HG03378 (cell line): ENCODE data around the gene ITGA7.

Experiments
- ATAC-seq: cut with Tn5 transposase; IDR thresholded peaks from one replicate; pipeline ENCODE4 v1.9.1; 2021; ENCODE audit warnings: mild to moderate bottlenecking, moderate library complexity; ENCODE audit not compliant: unreplicated experiment

ITGA7 gene

DNA sequence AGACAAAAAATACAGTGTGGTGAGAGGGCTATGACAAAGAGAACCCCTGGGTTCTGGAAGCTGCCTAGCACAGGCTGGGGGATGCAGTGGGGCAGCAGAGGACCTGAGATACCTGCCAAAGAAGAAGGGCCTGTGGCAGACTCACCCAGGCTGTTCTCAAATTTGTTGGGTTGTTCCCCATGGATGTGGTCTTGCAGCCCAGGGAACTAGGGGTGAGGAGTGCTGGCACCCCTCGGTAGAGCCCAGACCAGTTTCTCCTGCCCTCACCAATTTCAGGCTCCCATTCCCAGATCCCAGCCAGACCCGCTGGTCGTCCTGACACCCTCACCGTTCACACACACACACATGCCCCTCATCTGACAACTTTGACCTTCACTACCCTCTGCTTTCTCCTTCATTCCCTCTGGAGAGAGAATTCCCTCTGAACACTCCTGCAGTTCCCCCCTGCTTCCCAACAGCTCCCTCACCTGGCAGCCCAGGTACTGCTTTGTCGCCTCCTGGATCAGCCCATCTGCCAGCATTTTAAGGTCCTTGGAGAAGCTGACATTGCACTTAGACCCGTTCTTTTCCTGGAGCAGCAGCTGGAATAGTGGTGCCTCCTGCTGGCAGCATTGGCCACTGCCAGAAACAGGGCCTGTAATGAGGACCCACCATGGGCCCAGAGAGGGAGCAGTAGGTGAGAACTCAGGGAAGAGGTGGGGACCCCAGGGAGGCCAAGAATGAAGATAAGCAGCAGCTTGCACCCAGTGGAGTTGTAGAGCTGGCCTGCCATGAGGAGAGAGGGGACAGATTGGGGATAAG, 29.3 kb upstream of the ITGA7 start:
- no peak for ATAC-seq

DNA sequence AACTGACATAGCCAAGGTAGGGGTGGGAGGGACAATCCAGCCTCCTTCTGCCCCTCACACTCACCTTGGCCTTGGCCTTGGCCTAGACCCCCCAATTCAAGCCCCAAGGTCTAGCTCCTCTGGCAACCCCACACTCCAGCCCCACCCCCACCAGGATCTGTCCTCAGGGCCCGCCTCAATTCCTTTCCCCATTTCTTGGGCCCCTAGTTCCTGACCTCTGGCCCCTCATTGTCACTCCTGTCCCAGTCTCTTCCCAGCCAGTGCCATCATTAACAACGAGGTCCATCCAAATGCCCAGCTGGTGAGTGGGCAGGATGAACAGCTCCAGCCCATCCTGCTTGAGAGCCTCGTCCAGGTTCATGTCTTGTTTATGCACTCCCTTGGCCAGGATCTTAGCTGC, 28.4 kb upstream of the ITGA7 start:
- no peak for ATAC-seq

DNA sequence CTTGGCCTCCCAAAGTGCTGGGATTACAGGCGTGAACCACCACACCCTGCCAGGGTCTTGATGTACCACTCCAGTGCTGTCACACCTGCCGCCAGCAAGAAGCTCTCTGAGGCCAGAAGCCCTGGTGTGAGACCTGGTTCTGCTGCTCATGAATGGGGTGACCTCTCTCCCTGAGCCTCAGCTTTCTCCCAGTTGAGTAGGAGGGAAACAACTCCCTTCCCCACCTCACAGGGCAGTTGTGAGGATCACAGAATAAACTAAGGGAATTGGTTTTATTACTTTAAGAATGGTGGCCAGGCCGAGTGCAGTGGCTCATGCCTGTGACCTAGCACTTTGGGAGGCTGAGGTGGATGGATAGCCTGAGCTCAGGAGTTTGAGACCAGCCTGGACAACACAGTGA, 26.9 kb upstream of the ITGA7 start:
- no peak for ATAC-seq

DNA sequence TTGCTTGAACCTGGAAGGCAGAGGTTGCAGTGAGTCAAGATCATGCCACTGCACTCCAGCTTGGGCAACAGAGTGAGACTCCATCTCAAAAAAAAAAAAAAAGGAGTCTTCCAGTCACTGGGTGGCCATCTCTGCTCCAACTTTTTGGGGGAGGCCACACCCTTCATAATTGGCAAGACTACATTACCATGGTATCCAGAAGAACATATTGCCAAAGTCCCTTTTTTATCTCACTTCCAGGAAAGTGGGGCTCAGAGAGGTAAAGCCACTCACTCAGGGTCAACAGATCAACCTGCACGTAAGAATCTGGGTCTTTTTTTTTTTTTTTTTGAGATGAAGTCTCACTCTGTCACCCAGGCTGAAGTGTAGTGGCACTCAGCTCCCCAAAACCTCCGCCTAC, 26.2 kb upstream of the ITGA7 start:
- no peak for ATAC-seq

DNA sequence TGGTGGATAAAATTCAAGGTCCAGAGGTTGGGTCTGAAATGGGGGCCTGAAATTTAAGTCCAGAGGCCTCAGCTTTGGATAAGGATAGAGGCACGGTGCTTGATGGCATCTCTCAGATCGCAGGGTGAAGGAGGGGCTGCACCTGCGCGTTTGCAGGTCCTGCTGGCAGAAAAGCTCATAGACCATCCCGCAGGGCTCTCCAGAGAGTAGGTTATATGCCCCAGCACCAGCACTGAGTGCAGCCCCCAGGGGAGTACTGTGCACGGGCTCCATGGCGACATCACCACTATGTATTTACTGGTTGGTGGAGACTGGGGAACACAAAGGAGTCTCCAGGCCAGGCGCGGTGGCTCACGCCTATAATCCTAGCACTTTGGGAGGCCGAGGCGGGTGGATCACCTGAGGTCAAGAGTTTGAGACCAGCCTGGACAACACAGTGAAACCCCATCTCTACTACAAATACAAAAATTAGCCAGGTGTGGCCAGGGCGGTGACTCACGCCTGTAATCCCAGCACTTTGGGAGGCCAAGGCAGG, 25.4 kb upstream of the ITGA7 start:
- ATAC-seq = no peak

DNA sequence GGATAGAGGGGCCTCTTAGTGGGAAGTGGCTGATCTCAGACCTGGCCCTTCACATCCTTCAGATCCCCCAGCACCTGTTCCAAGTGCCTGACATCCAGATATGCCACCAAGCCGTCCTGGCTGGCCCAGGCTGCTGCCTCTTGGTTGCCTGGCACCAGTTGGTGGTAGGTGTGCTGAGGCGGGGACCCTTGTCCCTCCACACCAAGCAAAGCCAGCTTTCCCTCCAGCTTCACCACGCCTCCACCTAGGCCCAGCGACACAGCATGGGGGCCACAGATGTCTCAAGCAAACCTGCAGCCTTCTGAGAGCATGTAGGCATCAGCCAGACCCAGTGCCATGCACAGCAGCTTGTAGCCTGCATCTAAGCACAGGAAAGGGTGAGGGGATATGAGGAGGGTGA, 24.6 kb upstream of the ITGA7 start:
- ATAC-seq = no peak

DNA sequence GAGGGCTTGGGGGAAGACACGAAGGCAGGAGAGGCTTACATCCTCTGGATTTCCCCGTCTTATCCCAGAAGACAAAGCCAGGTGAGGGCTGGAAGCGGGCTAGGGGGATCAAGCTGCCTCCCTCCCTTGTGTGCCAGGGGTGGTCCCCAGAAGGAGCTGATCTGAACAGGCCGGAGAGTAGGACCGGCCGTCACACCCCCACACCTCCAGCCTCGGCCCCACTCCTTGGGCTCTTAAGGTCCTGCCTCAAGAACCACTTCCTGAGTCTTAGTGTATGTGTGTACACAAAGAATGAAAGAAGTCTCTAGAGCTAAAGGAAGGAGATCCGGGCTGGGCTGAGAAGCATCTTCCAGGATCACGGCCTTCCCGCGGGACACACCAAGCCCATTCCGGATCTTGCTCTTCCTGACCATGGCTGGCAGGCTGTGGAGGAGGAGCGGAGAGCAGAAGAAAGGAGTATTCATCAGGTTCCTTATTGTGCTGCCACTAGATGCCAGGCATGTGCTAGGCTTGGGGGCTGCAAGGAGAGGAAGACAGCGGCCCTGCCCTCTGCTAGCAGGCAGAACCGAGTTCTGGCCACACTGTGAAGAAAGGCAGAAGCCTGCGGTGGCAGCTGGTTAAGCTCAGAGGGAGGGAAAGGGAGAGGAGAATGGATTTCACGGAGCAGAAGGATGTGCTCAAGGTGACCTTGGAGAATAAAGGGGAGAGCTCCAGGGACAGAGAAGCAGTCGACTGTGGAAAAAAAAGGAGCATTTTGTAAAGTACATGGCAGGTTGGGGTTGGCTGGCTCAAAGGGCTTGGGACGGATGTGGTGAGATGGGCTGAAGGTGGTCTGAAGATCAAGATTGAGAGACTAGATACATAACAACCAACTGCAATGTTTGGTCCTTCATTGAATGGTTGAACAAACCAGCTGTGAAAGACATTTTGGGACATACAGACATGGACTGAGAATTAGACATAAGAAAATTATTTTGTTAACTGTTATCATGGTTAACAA, 22.4 kb upstream of the ITGA7 start:
- peak; percentile 42 for ATAC-seq

DNA sequence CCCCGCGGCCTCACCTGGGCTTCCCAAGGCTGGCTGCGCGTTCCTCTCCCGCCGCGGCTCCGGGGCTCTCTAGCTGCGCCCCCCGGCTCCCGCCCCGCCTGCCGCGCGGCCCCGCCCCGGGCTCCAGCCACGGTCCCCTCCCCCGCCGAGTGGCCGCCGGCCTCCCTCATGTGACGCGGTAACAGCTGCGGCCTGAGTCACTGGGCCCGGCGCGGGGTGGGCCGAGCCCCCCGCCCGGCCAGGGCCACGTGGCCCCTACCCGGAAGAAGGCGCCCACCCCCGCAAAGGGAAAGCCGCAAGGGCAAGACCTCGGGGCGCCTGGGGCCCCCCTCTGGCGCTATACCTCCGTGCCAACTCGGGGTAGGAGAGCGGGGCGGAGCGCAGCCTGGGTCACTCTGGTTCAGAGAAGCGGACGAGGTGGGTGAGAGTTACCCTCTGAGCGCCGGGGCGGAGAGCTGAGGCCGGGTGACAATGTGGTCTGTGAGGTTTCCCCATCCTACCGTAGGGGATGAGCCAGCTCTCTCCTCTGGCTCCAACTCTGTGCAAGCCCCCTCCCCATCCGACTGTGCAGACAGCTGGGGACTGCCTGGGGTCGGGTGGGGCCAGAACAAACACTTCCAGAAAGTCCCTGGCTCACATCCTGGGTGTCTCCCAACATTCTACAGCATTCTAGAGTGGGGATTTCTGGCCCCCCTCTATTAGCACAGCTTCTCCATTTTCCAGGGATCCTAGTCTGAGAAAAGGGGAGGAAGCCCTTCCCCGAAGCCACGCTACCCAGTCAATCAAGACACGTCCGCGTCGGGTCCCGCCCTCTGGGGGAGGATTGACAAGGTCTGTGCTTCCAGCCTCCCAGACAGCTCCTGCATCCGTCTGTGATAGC, 21.5 kb upstream of the ITGA7 start, which contains the start of gene CD63:
Gene CD63 (minus strand): TSS at position 71 of the 880 bp plus-strand sequence. CDS start 668 bp downstream, outside the sequence.
- peak; percentile 48 for ATAC-seq

DNA sequence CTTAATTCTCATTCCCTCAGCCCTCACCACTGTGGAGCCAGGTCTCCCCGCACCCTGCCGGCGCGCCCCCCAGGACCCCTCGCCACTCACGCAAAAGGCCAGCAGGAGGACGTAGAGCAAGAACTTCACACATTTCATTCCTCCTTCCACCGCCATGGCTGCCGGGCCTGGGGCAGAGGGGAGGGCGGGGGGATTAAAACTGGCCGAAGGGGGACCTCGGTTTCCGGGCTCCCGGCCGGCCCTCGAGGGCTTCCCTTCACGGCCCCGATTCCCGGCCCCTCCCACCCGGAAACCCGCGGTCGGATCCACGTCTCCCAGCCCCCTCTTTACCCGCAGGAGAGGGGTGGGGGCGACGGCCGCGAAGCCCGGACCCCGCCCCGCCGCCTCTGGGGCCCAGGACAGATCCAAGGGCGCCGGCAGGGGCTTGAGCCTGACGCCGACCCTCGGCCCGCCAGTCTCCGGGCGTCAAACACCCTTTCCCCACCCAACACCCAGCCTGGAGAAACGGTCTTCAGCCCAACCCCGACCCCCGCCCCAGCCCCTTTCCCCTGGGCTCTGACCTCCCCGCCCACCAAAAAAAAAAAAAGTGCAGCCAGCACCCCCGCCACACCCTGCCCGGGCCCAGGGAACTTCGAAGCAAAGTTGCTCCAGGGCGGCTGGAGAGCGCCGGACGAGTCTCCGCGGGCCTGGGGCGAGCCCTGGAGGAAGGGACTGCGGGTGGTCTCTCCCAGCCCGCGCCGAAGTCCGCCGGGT, 20.7 kb upstream of the ITGA7 start:
- ATAC-seq = peak; percentile 12

DNA sequence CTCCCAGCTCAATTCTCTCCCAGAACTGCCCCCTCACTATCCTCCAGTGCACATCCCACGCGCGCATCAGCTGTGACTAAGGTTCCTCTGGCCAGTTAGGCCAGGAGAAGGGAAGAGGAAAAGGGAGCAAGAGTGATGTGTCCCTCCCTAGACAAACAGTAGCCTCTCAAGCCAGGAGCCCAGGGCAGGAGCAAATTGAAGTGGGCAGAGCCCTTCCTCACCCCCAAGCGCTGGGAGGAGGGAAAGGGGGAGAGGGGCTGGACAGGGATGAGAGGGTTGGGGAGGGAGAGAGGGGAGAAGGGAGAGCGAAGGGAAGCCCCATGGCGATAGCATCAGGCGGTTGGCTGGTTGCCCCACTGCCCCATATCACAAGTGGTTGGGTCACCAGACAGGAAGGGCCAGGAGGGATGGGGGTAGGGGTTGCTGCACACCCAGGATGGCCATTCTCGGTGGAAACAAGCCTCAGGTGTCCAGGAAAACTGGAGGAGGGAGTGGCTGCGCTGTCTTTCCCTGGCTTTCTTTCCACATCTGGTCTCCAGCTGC, 20.0 kb upstream of the ITGA7 start:
- no peak for ATAC-seq

DNA sequence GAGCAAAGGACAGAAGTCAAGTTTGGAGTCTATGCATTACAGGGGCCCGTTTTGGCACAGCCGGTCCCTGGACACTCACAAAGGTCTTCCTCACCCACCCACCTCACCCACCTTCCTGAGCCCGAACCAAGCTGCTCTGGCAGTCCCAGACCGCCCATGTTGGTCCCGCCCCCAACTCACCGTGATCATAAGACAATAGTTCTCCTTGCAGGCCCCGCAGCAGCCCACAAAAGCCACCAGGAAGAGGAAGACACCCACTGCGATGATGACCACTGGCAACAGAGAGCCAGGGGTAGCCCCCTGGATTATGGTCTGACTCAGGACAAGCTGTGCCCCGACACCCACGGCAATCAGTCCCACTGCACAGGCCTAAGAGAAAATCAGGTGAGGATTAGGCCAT, 19.3 kb upstream of the ITGA7 start:
- no peak for ATAC-seq

DNA sequence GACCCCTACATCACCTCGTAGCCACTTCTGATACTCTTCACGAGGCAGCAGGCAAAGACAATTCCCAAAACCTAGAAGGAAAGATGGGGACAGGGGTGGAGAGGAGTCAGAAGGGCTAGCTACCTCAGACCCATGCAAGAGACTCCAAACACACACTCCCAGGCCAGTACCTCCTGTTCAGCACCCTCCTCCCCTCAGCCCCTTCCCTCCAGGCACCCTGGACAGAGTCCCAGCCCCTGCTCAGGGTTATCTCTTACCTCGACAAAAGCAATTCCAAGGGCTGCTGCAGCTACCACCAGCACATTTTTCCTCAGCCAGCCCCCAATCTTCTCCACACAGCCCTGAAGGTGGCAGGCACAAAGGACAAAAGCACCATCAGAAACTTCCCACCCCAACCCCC, 17.9 kb upstream of the ITGA7 start:
- no peak for ATAC-seq

DNA sequence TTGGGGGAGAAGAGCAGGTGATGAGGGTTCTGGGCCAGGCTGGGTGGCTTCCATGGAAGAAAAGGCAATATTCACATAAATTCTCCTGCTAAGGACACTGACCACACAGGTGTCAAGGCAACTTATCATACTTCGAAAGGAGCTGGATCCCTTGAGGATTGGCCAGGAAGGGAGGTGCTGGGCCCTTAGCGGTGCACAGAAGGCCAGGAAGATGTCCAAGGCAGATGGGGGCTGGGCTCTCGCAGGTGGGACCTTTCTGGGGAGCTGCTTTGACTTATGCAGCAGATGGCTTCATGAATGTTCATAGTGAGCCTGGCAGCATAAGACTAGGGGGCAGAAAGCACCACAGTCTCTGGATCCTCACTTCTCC, 17.2 kb upstream of the ITGA7 start:
- ATAC-seq = no peak

DNA sequence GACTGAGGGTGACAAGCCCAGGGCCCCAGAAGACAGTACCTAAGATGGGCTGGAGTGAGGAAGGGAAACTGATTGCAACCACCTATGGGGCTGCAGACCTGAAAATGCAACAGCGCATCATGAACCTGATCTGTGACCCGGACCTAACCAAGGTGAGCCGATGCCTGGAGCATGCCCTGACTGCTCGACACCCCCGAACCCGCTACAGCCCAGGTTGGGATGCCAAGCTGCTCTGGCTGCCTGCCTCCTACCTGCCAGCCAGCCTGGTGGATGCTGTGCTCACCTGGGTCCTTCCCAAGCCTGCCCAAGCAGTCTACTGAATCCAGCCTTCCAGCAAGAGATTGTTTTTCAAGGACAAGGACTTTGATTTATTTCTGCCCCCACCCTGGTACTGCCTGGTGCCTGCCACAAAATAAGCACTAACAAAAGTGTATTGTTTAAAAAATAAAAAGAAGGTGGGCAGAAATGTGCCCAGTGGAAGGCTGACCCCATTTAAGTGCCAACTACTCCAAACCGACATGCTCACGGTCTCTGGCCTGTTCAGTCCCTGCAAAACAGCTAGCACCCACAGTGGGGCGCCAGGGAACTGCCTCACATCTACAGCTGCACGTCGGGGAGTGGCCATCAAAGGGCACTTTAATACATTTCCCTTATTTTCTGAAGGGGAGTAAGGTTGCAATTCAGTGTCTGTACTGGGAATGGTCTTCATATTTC, 16.7 kb upstream of the ITGA7 start:
- no peak for ATAC-seq

DNA sequence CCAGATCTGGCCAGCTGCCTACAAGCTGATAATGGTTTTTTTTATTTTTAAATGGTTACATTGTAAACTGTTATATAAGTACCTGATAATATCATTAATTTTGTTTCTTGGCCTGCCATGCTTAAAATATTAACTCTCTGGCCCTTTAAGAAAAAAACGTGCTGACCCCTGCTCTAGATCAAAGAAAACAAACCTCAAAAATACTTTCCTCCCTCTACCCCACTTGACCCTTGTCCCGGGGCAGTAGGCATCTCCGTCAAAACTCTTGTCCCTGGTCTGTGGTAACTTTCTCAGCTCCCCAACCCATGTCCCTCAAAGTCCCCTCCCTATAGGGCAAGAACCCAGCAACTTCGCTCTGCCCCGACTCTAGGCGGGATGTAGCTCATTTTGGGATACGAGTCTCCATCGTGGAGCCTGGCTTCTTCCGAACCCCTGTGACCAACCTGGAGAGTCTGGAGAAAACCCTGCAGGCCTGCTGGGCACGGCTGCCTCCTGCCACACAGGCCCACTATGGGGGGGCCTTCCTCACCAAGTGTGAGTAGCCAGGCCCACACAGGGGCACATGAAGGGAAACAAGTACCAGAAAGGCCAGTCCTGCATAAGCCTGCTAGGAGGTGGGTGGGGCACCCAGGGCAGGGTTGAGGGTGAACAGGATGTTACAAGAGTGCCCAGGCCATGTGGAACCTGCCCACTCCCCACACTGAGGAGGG, 16.0 kb upstream of the ITGA7 start:
- ATAC-seq = no peak

DNA sequence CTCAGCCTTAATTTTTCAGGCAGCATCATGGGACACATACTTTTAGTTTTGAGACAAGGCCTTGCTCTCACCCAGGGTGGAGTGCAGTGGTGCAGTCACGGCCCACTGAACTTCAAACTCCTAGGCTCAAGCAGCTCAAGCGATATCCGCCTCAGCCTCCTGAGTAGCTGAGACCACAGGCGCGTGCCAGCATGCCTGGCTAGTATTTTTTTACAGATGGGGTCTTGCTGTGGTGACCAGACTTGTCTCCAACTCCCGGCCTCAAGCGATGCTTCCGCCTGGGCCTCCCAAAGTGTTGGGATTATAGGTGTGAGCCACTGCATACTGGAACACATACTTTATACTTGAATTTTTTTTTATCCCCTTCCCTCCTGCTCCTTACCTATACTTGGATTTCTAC, 15.2 kb upstream of the ITGA7 start:
- no peak for ATAC-seq

DNA sequence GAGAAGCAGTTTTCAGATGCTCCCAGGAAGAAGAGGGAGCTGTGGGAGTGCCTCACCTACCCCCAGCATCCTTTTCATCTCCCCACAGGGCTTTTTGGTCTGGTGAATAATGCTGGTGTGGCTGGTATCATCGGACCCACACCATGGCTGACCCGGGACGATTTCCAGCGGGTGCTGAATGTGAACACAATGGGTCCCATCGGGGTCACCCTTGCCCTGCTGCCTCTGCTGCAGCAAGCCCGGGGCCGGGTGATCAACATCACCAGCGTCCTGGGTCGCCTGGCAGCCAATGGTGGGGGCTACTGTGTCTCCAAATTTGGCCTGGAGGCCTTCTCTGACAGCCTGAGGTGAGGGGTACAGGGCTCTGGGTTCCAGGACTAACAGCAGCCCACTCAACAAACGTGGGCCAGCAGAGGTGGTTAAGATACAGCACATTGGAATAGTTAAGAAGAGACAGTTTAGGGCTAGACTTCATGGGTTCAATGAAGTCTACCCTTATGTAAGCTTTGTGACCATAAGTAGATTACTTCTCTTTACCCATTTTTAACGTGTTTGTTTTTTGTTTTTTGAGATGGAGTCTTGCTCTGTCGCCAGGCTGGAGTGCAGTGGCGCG, 14.0 kb upstream of the ITGA7 start:
- no peak for ATAC-seq

DNA sequence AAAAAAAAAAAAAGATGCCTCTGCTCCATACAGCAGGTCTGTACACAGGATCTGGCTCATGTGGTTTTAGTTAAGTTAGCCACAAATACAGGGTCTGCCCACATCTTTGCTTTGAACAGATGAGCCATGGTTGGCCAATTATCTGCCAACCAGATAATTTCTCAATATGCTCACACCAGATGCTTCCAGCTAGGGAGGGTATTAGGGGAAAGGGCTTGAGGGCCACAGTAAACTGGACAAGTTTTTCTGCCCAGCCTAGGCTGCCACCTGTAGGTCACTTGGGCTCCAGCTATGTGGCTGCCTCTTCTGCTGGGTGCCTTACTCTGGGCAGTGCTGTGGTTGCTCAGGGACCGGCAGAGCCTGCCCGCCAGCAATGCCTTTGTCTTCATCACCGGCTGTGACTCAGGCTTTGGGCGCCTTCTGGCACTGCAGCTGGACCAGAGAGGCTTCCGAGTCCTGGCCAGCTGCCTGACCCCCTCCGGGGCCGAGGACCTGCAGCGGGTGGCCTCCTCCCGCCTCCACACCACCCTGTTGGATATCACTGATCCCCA, 13.3 kb upstream of the ITGA7 start:
- ATAC-seq = no peak
